Measurements from ENCODE around the gene MYBPC2.

- no peak for TF ChIP-seq POLR2A (IDR thresholded peaks at IDR 0.05; ENCODE audit: low read length)
- TF ChIP-seq GATA1 (IDR thresholded peaks at IDR 0.05; ENCODE audit: low read depth, low read length), result no peak
These were observed 16.7 kb downstream of the MYBPC2 start for GRCh38 chr19:50449236-50449899.
